Lower leg skin (tissue), 4 donors: ENCODE data around the gene KPNA1. TPM values are rescaled to one million over a fixed set of nuclear protein-coding genes. Genes with fewer than 3 reads are reported as not detected.

Experiments
- DNase-seq, 2 donors: peaks; one replicate each; pipeline ENCODE4 v3.0.0-alpha.2; 2019; ENCODE audit warnings: low spot score in 2 of 2
- H3K4me3 ChIP-seq: fragments of 200-600 bp; sonication (generic); 2 replicates; pipeline ENCODE4 v1.5.1; 2017; ENCODE audit warnings: mild to moderate bottlenecking, low read depth; ENCODE audit not compliant: poor library complexity, severe bottlenecking
- CTCF ChIP-seq, 3 donors: fragments of 450-650 bp; IDR thresholded peaks; one replicate each; pipeline ENCODE4 v1.5.1; 2016; ENCODE audit warnings: antibody characterized with exemption in 3 of 3, mild to moderate bottlenecking in 3 of 3, moderate library complexity in 2 of 3
- POLR2A ChIP-seq, 2 donors: fragments of 450-650 bp; IDR thresholded peaks; one replicate each; pipeline ENCODE4 v1.6.1; 2016 to 2017; ENCODE audit warnings: antibody characterized with exemption in 2 of 2, mild to moderate bottlenecking in 1 of 2, moderate library complexity in 1 of 2
- WGBS, 2 donors: methylation state at CpG; one replicate each; pipeline ENCODE4 v1.1.5; 2018; 5-methylcytosine and 5-hydroxymethylcytosine counted together
- intact Hi-C: fragments of 100-400 bp; cut with DNase I; formaldehyde crosslinking; loops from one replicate; pipeline ENCODE4 v1.15.0; 2023; ENCODE audit warnings: low total_unique reads
- total RNA-seq, 4 donors: library from RNA; depleted of rRNA; stranded (reverse); fragments of >200 nt; gene quantifications; one replicate each; pipeline ENCODE4 v1.1.0, GENCODE V29; 2016

KPNA1 gene
- total RNA-seq, 4 donors from 2014 or later: 21.4 to 41.3 (median 27.6) TPM

DNA sequence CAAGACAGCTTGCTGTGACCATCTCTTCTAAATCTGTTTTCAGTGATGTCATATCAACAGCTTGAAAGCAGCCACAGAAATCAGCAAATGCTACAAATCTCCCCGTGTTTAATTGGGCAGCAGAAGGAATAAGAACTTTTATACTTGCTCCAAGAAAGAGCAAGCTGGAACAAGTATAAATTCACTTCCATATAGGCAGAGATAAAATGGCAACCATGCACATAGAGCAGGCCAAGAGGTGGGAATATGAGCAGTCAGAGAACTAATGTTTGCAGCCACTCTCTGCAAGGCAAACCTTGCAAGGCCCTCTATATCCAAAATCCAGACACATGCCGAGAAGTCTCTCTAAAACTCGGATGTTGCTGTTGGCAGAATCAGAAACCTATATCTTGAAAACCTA is 33.3 kb upstream of the KPNA1 start:
- 65% methylated on average over 3 of the region's 3 CpGs for WGBS, 2 donors
- H3K4me3 ChIP-seq: no peak overlapping the region
- TF ChIP-seq CTCF (IDR thresholded peaks at IDR 0.05): no peak
- no peak for TF ChIP-seq POLR2A (IDR thresholded peaks at IDR 0.05)
- no peak for DNase-seq
- intact Hi-C loops: no loop called here

- TF ChIP-seq POLR2A (IDR thresholded peaks at IDR 0.05) (no peak), CTCF (IDR thresholded peaks at IDR 0.05) (no peak)
- WGBS, 2 donors: 93 to 96% methylated on average over 5 of the region's 5 CpGs
- intact Hi-C loops: no loop called here
- H3K4me3 ChIP-seq: no peak overlapping the region
- DNase-seq: no peak
Measured at GRCh38 chr3:122546151-122546550, 31.4 kb upstream of the KPNA1 start.

- DNase-seq: no peak
- TF ChIP-seq CTCF (IDR thresholded peaks at IDR 0.05): no peak
- TF ChIP-seq POLR2A (IDR thresholded peaks at IDR 0.05): no peak
- intact Hi-C loops: no loop called here
- whole genome bisulfite sequencing, 2 donors: 88 to 89% methylated on average over 7 of the region's 7 CpGs
- H3K4me3 ChIP-seq: no peak overlapping the region
Measured at GRCh38 chr3:122538956-122539490, 24.3 kb upstream of the KPNA1 start.

- no peak overlapping the region for H3K4me3 ChIP-seq
- DNase-seq: no peak
- intact Hi-C loops: no loop called here
- TF ChIP-seq CTCF (IDR thresholded peaks at IDR 0.05) (no peak), POLR2A (IDR thresholded peaks at IDR 0.05) (no peak)
- WGBS, 2 donors: 67 to 72% methylated on average over 3 of the region's 3 CpGs
Measured at GRCh38 chr3:122536632-122537001, 21.9 kb upstream of the KPNA1 start.

- no peak for DNase-seq
- no peak overlapping the region for H3K4me3 ChIP-seq
- no peak for TF ChIP-seq POLR2A (IDR thresholded peaks at IDR 0.05)
- no peak for TF ChIP-seq CTCF (IDR thresholded peaks at IDR 0.05)
- 88 to 91% methylated on average over 6 of the region's 6 CpGs for WGBS, 2 donors
- intact Hi-C loops: no loop called here
Measured at GRCh38 chr3:122535964-122536631, 21.4 kb upstream of the KPNA1 start.

DNA sequence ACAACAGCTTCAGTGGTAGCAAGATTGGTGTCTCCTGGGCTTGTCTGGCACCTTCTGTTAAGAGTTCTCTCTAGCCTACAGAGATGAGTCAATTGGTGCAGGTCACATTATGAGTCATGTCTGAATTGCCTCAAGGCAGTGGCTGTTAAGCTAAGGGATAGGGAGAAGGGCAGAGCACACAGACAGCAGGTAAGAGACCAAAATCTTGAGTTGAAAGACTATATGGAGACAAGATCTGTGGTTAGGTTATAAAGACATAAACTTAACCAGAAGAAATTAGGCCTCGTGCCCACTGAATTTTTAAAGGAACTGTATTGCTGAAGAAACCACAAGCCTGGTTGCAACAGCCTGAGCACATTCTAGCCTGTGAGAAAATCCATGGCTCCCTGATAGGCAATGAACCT is 19.2 kb upstream of the KPNA1 start:
- DNase-seq: no peak
- WGBS, 2 donors: 45 to 55% methylated on average over 1 of the region's 1 CpG
- no peak overlapping the region for H3K4me3 ChIP-seq
- intact Hi-C loops: no loop called here
- TF ChIP-seq CTCF (IDR thresholded peaks at IDR 0.05) (no peak), POLR2A (IDR thresholded peaks at IDR 0.05) (no peak)
